Measurements from ENCODE around the gene ANKZF1.
A peak's percentile ranks its signal among the peaks of the same experiment; 100 is the strongest.

ANKZF1 gene

DNA sequence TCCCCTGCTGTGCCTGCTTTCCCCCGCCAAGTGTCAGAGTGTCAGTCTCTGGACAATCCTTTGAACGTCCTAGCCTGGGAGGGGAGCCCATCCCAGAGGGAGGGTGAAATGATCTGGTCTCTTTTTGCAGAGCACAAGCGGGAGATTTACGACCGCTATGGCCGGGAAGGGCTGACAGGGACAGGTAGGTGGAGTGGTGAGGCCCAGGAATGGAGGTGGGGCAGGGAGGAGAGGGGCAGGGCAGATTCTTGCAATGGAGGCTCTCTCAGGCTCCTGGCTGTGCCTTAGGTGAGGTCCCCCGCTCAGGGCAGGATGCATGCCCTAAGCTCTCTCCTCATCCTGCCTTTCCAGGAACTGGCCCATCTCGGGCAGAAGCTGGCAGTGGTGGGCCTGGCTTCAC lies 52.0 kb downstream of the ANKZF1 start:
- TF ChIP-seq, protein P1, sequence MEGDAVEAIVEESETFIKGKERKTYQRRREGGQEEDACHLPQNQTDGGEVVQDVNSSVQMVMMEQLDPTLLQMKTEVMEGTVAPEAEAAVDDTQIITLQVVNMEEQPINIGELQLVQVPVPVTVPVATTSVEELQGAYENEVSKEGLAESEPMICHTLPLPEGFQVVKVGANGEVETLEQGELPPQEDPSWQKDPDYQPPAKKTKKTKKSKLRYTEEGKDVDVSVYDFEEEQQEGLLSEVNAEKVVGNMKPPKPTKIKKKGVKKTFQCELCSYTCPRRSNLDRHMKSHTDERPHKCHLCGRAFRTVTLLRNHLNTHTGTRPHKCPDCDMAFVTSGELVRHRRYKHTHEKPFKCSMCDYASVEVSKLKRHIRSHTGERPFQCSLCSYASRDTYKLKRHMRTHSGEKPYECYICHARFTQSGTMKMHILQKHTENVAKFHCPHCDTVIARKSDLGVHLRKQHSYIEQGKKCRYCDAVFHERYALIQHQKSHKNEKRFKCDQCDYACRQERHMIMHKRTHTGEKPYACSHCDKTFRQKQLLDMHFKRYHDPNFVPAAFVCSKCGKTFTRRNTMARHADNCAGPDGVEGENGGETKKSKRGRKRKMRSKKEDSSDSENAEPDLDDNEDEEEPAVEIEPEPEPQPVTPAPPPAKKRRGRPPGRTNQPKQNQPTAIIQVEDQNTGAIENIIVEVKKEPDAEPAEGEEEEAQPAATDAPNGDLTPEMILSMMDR (IDR thresholded peaks at IDR 0.05; ENCODE audit: extremely low read depth, insufficient read depth, missing control alignments): no peak
- DNase-seq (ENCODE audit: low spot score): no peak
- in situ Hi-C loops (cut with MboI; ENCODE audit: low pct_unique_long_range_greater_than_20kb, low sequenced_read_pairs, unreplicated experiment): no loop called here

DNA sequence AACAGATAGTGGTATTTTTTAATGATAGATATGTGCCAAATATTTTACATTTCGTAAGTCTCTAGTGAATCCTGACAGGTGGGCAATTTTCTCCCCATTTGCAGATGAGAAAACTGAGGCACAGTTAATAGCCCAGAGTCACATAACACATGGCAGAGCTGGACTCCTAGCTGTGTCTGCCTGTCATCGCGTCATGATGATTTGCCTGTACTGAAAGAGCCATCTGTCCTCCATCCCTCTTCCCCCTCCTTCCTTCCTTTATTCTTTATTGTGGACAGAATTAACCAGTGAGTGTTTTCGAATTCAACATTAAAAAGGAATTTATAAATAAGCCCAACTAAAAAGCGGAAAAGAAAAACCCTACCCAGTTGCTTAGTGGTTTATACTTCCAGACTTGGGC lies 52.8 kb downstream of the ANKZF1 start:
- in situ Hi-C loops (cut with MboI; ENCODE audit: low pct_unique_long_range_greater_than_20kb, low sequenced_read_pairs, unreplicated experiment): no loop called here
- no peak for DNase-seq (ENCODE audit: low spot score)

DNA sequence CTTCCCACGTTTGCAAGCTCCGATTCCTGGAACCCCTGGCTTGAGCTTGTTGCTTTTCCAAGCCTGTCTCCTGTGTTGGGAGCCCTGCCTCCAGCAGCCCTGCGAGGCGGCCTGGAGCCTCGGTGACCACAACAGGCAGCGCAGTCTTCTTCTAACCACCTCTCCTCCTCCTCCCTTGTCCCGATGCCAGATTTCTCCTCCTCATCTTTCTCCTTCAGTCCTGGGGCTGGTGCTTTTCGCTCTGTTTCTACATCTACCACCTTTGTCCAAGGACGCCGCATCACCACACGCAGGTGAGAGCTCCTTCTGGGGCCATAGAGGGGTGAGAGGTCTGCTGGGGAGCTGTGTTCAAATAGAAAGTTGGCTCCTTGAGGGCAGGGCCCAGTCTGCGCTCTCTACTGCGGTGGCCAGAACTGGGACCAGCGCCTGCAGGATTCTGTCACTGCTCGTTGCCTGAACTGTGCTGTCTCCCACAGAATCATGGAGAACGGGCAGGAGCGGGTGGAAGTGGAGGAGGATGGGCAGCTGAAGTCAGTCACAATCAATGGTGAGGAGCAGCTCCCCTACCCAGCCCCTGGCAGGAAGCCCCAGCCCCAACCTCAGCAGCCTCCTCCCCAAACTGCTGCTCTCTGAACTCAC lies 53.5 kb downstream of the ANKZF1 start:
- in situ Hi-C loops (cut with MboI; ENCODE audit: low pct_unique_long_range_greater_than_20kb, low sequenced_read_pairs, unreplicated experiment): no loop called here
- DNase-seq (ENCODE audit: low spot score): peak; percentile 8
- TF ChIP-seq, protein P1 (IDR thresholded peaks at IDR 0.05; ENCODE audit: extremely low read depth, insufficient read depth, missing control alignments): no peak

More for the DNA sequence above, 52.8 kb downstream of the ANKZF1 start:
- TF ChIP-seq, protein P1 (IDR thresholded peaks at IDR 0.05; ENCODE audit: extremely low read depth, insufficient read depth, missing control alignments): no peak

DNA sequence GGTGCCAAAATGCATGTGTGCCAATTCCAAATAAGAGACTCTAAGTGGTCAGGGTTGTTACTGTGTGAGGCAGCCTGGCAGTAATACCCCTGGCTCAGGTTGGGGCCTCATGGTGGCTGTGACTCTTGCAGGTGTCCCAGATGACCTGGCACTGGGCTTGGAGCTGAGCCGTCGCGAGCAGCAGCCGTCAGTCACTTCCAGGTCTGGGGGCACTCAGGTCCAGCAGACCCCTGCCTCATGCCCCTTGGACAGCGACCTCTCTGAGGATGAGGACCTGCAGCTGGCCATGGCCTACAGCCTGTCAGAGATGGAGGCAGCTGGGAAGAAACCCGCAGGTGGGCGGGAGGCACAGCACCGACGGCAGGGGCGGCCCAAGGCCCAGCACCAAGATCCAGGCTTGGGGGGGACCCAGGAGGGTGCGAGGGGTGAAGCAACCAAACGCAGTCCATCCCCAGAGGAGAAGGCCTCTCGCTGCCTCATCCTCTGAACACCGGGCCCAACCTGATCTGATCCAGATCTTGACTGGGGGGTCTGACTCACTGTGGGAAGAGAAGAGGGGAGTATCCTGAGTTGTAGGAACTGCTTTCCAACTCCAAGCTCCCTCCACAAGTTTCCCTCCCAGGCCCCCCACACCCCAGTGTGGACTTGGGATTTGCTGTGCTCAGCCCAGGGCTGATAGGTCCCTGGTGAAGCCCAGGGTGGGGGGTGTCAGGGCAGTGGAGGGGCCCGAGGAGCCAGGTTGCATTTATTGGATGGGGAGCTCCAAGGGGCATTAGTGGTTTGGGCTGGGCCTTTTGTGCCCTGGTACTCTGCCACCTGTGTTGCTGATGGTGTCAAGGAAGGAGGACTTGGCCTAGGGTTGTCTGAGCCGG lies 55.1 kb downstream of the ANKZF1 start:
- TF ChIP-seq, protein P1 (IDR thresholded peaks at IDR 0.05; ENCODE audit: extremely low read depth, insufficient read depth, missing control alignments): no peak
- in situ Hi-C loops (cut with MboI; ENCODE audit: low pct_unique_long_range_greater_than_20kb, low sequenced_read_pairs, unreplicated experiment): no loop called here
- peak; percentile 12 for DNase-seq (ENCODE audit: low spot score)

DNA sequence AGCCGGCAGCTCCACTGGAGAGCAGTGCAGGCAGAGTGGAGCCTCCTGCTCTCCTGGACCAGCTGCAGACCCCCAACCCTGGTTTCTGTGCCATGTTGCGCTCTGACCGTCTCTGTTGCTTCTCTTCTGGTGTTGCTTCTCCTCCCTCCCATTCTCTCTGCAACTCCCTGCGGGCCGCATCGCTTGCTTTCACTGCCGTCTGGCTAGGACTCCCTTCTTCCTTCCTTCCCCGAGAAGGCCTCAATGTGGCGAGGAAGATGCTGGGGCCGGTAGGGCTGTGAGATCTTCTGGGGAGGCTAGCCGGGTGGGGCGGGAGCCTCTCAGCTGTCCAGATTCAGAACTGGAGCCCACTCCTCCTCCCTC lies 55.7 kb downstream of the ANKZF1 start:
- TF ChIP-seq, protein P1 (IDR thresholded peaks at IDR 0.05; ENCODE audit: extremely low read depth, insufficient read depth, missing control alignments): no peak
- in situ Hi-C loops (cut with MboI; ENCODE audit: low pct_unique_long_range_greater_than_20kb, low sequenced_read_pairs, unreplicated experiment): no loop called here
- peak; percentile 16 for DNase-seq (ENCODE audit: low spot score)

DNA sequence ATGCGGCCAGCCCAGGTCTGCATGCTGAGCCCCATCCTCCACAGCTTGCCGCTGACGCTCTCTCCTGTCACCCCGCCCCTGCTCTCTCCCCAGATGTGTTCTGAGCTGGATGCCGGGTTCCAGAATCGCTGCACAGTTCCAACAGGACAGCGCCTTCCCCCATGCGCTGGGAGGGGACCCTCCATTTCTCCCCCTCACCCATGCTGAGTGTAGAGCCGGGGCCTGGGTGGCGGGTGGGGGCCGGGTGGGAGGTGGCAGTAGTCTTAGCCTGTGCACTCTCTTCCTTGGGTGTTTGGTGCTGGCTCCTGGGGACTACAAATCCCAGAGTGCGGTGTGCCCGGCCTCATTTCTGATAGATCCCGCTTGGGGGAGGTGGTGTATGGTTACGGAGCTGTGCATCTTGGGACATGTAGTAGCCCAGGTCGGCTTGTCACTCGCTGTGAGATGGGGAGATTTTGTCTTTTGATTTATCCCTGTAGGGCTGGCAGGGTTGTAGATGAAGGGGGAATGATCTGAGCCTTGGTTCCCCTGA lies 56.4 kb downstream of the ANKZF1 start:
- TF ChIP-seq, protein P1 (IDR thresholded peaks at IDR 0.05; ENCODE audit: extremely low read depth, insufficient read depth, missing control alignments): no peak
- in situ Hi-C loops (cut with MboI; ENCODE audit: low pct_unique_long_range_greater_than_20kb, low sequenced_read_pairs, unreplicated experiment): no loop called here
- no peak for DNase-seq (ENCODE audit: low spot score)

Measured in GM13977 (cell line).